ENCODE results near the gene NIT1.

Gene NIT1

DNA sequence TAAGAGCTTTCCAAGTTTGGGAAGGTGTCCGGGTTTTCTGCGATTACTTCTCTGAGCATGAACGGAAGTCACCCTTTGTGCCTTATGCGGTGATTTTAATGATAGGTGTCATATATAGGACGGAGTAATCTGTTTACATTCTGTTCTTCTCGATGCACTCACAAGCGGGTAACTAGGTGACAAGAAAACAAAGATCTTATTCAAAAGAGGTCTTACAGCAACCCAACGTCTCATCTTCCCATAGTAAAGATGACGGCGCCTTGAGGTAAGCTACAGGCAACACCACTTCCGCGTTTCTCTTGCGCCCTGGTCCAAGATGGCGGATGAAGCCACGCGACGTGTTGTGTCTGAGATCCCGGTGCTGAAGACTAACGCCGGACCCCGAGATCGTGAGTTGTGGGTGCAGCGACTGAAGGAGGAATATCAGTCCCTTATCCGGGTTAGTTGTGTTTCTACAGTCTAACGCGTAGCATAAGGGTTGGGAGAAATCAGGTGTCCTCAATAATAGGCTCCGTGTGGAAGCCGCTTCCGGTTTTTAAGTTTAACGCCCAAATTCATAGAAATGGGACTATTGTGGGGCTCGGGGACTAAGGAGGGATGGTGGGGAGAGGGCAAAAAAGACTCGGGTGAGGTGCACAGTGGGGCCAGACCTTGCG lies 35.9 kb downstream of the NIT1 start, which contains the start of gene UFC1:
Gene UFC1, plus strand, starts transcription at position 297 of the 656 bp plus-strand sequence. Its CDS starts 20 bp downstream, at position 317.
- Histone ChIP-seq H3K27me3 (ENCODE audit: insufficient read depth, low read depth) (no peaks in the 10 kb centered on the region), H3K36me3 (ENCODE audit: insufficient read depth) (no peaks in the 10 kb centered on the region), H3K9ac (peak within 1 kb of the TSS; percentile 89), H3K4me1 (ENCODE audit: low read depth, poor library complexity, severe bottlenecking) (peaks cover 30% of the 10 kb centered on the region), H3K27ac (peak within 1 kb of the TSS; percentile 88), H3K4me2 (peak within 1 kb of the TSS; percentile 52), H4K20me1 (ENCODE audit: insufficient read depth) (no peaks in the 10 kb centered on the region), H2AFZ (ENCODE audit: low read depth) (peak within 1 kb of the TSS; percentile 78), H3K4me3 (IDR thresholded peaks at IDR 0.05; ENCODE audit: insufficient read depth, low read depth, low read length) (peak within 1 kb of the TSS; percentile 99), H3K79me2 (ENCODE audit: insufficient read depth, low read depth) (peaks cover 19% of the 10 kb centered on the region; the same call in 1 of the 2 replicates)
- TF ChIP-seq, protein P1, sequence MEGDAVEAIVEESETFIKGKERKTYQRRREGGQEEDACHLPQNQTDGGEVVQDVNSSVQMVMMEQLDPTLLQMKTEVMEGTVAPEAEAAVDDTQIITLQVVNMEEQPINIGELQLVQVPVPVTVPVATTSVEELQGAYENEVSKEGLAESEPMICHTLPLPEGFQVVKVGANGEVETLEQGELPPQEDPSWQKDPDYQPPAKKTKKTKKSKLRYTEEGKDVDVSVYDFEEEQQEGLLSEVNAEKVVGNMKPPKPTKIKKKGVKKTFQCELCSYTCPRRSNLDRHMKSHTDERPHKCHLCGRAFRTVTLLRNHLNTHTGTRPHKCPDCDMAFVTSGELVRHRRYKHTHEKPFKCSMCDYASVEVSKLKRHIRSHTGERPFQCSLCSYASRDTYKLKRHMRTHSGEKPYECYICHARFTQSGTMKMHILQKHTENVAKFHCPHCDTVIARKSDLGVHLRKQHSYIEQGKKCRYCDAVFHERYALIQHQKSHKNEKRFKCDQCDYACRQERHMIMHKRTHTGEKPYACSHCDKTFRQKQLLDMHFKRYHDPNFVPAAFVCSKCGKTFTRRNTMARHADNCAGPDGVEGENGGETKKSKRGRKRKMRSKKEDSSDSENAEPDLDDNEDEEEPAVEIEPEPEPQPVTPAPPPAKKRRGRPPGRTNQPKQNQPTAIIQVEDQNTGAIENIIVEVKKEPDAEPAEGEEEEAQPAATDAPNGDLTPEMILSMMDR (conservative IDR thresholded peaks at IDR 0.05; ENCODE audit: low read depth, low read length): no peak

DNA sequence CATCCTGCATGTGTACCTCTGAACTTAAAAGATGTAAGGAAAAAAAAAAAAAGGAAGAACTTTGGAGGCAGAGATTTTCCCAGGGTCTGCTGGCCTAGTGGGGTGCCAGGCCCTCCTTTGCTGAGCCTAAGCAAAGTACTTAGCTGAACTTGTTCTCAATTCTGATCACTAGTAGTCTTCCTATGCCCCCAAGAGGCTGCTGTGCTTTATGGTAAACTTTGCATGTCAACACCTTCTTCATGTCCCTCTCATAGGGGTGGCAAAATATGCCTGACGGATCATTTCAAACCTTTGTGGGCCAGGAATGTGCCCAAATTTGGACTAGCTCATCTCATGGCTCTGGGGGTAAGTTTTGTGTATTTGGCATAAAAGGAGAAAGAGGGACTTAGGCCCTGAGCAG lies 40.0 kb downstream of the NIT1 start:
- H3K4me2 ChIP-seq: peak overlapping the region; percentile 98; the same call in 1 of the 2 replicates
- no peak overlapping the region for H3K9ac ChIP-seq
- no peaks in the 10 kb centered on the region for H3K36me3 ChIP-seq (ENCODE audit: insufficient read depth)
- H2AFZ ChIP-seq (ENCODE audit: low read depth): no peak overlapping the region
- H3K79me2 ChIP-seq (ENCODE audit: insufficient read depth, low read depth): peaks cover 29% of the 10 kb centered on the region
- H3K27ac ChIP-seq: peak overlapping the region; percentile 46; the same call in 1 of the 2 replicates
- no peaks in the 10 kb centered on the region for H4K20me1 ChIP-seq (ENCODE audit: insufficient read depth)
- no peaks in the 10 kb centered on the region for H3K27me3 ChIP-seq (ENCODE audit: insufficient read depth, low read depth)
- TF ChIP-seq, protein P1 (conservative IDR thresholded peaks at IDR 0.05; ENCODE audit: low read depth, low read length): no peak
- peaks cover 40% of the 10 kb centered on the region for H3K4me1 ChIP-seq (ENCODE audit: low read depth, poor library complexity, severe bottlenecking)
- H3K4me3 ChIP-seq (IDR thresholded peaks at IDR 0.05; ENCODE audit: insufficient read depth, low read depth, low read length): no peak overlapping the region

DNA sequence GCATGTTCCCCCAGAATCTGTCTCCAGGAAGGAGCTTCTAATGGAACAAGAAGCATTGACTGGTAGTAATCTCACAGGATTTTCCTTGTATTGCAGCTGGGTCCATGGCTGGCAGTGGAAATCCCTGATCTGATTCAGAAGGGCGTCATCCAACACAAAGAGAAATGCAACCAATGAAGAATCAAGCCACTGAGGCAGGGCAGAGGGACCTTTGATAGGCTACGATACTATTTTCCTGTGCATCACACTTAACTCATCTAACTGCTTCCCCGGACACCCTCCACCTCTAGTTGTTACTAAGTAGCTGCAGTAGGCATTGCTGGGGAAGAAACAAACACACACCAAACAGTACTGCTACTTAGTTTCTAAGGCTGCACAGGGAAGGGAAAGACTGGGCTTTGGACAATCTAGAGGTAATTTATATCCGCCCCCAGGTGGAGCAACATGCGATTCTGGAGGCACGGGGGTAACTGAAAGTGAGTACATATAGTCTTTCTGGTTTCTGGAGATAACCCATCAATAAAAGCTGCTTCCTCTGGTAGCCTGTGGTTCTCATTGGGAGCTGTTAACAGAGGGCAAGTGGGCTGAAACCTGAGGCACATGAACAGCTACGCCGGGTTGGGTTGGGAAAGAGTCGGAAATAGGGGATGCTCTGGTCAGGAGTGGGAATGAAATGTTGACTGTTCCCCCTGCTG lies 40.6 kb downstream of the NIT1 start:
- Histone ChIP-seq H3K4me3 (IDR thresholded peaks at IDR 0.05; ENCODE audit: insufficient read depth, low read depth, low read length) (peak overlapping the region; percentile 99), H3K9ac (peak overlapping the region; percentile 89; the same call in 1 of the 2 replicates), H3K79me2 (ENCODE audit: insufficient read depth, low read depth) (peaks cover 29% of the 10 kb centered on the region), H3K27ac (peak overlapping the region; percentile 46), H3K4me2 (peak overlapping the region; percentile 98), H3K27me3 (ENCODE audit: insufficient read depth, low read depth) (no peaks in the 10 kb centered on the region), H4K20me1 (ENCODE audit: insufficient read depth) (no peaks in the 10 kb centered on the region), H3K36me3 (ENCODE audit: insufficient read depth) (no peaks in the 10 kb centered on the region), H2AFZ (ENCODE audit: low read depth) (peak overlapping the region; percentile 62), H3K4me1 (ENCODE audit: low read depth, poor library complexity, severe bottlenecking) (peaks cover 37% of the 10 kb centered on the region)
- TF ChIP-seq, protein P1 (conservative IDR thresholded peaks at IDR 0.05; ENCODE audit: low read depth, low read length): no peak

DNA sequence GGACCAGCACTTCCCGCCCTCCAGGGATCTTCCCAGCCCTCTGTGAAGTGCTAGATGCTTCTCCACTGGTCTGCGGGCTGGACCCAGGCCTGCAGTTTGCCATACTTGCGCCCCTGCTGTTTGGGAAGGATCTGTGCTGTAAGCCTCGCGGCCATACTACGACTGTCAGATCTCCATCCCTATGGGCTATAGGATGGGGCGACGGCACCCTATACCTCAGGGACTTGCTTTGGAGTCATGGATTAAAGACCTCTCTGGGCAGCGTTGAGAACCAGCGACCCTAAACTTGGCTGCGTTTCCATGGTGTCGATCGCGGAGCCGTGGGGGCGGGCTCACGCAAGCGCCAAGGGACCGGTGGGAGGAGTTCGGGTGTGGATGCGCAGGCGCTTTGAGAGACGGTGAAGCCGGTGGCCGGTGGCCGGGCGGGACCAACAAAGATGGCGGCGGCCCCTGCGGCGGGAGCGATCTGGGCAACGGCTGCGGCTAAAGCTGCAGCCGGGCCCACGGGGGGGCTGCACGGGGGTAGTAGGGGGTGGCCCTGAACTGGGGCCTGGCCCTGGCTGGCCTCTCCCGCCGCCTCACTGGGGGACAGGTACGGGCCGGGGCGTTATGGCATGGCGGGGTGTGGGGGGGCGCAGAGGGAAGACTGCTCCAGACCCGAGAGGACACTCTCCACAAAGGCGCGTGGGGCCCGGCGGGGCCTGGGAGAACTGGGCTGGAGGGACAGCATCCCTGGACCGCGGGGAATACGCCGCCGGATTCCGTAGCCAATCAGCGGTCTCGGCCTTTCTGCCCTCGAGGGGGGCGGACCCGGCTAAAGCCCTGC lies 41.4 kb downstream of the NIT1 start, which contains the start of gene USP21:
Gene USP21, plus strand, starts transcription at position 414 of the 826 bp plus-strand sequence. CDS start 1,141 bp downstream, outside the sequence.
- Histone ChIP-seq H3K4me2 (peak within 1 kb of the TSS; percentile 98), H3K79me2 (ENCODE audit: insufficient read depth, low read depth) (peaks cover 27% of the 10 kb centered on the region), H3K4me3 (IDR thresholded peaks at IDR 0.05; ENCODE audit: insufficient read depth, low read depth, low read length) (peak within 1 kb of the TSS; percentile 99), H3K36me3 (ENCODE audit: insufficient read depth) (no peaks in the 10 kb centered on the region), H3K9ac (peak within 1 kb of the TSS; percentile 89), H3K27me3 (ENCODE audit: insufficient read depth, low read depth) (no peaks in the 10 kb centered on the region), H3K27ac (peak within 1 kb of the TSS; percentile 46), H3K4me1 (ENCODE audit: low read depth, poor library complexity, severe bottlenecking) (peaks cover 37% of the 10 kb centered on the region), H4K20me1 (ENCODE audit: insufficient read depth) (no peaks in the 10 kb centered on the region), H2AFZ (ENCODE audit: low read depth) (peak within 1 kb of the TSS; percentile 62)
- TF ChIP-seq, protein P1 (conservative IDR thresholded peaks at IDR 0.05; ENCODE audit: low read depth, low read length): peak; percentile 48; the same call in 1 of the 2 replicates

Measured in KMS-11 (cell line).